Breast epithelium (tissue), 3 donors: ENCODE results near the gene MICA.
"Not testable (repeated sequence)": the region's sequence is repeated elsewhere in the genome, so short reads cannot be mapped to it uniquely, and the experiment has no call there.

ENCODE experiments used
- POLR2A ChIP-seq: fragments of 450-650 bp; IDR thresholded peaks from one replicate; pipeline ENCODE4 v1.6.1; 2016; ENCODE audit warnings: antibody characterized with exemption, mild to moderate bottlenecking, moderate library complexity
- TF ChIP-seq, protein P1 (sequence below), 3 donors: fragments of 450-650 bp; IDR thresholded peaks; one replicate each; pipeline ENCODE4 v1.5.1; 2016 to 2017; ENCODE audit warnings: antibody characterized with exemption in 3 of 3, mild to moderate bottlenecking in 3 of 3, moderate library complexity in 3 of 3

DNA sequence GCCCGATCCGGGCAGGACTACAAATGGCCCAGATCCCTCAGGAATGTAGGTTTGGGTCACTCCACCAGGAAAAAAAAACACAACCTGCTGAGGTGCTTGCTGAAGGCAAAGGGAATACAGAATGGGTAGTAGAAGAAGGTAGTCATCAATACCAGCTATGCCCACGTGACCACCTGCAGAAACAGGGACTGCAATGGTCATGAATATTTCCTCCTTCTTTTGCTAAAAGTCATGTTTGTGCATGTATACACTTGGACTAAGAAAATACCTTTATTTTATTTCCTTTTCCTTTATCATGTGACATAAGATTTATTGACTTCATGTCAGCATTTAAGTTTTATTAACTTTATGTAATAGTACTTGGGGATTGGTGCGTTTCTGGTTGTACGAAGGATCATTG, 31.7 kb downstream of the MICA start:
- TF ChIP-seq, protein P1, sequence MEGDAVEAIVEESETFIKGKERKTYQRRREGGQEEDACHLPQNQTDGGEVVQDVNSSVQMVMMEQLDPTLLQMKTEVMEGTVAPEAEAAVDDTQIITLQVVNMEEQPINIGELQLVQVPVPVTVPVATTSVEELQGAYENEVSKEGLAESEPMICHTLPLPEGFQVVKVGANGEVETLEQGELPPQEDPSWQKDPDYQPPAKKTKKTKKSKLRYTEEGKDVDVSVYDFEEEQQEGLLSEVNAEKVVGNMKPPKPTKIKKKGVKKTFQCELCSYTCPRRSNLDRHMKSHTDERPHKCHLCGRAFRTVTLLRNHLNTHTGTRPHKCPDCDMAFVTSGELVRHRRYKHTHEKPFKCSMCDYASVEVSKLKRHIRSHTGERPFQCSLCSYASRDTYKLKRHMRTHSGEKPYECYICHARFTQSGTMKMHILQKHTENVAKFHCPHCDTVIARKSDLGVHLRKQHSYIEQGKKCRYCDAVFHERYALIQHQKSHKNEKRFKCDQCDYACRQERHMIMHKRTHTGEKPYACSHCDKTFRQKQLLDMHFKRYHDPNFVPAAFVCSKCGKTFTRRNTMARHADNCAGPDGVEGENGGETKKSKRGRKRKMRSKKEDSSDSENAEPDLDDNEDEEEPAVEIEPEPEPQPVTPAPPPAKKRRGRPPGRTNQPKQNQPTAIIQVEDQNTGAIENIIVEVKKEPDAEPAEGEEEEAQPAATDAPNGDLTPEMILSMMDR (IDR thresholded peaks at IDR 0.05): not testable (repeated sequence)
- TF ChIP-seq POLR2A: not testable (repeated sequence)
